ENCODE results near the gene SH3GL2.

The SH3GL2 gene

GRCh38 chr9:17706347-17706746 lies 127.5 kb downstream of the SH3GL2 start:
- no peaks in the 10 kb centered on the region for H3K9me3 ChIP-seq (ENCODE audit: control insufficient read depth, insufficient read depth, low read length)
- no CpG with 5 or more reads among the region's 2 CpGs for WGBS (ENCODE audit: insufficient coverage, insufficient read length)
- H3K4me1 ChIP-seq (ENCODE audit: control insufficient read depth, insufficient read depth, low read length): no peaks in the 10 kb centered on the region
- no peaks in the 10 kb centered on the region for H3K36me3 ChIP-seq (ENCODE audit: control insufficient read depth, insufficient read depth, low read length)
- no peak overlapping the region for H3K4me3 ChIP-seq (ENCODE audit: low read length)
- no peak for DNase-seq (ENCODE audit: low read depth, low spot score)
- no peak overlapping the region for H3K27ac ChIP-seq (ENCODE audit: low read length)
- H3K27me3 ChIP-seq (ENCODE audit: control insufficient read depth, insufficient read depth, low read length): no peaks in the 10 kb centered on the region

DNA sequence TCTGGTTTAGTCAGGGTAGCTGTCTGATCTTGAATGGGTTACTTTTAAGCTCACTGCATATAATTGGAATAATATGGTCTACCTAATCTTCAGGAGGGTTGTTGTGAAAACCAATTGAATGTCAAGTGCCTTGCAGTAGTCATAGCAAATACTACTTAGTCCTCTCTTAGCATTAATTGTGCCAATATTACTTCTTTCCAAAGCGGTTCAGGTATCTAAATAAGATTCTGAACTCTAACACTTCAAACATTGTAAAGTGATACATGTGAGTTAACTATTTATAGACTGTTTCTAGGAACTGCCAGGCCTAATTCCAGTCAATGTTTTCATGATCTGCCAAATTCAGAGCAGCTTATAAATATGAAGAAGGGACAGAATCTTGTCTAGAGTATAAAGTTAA lies 140.2 kb downstream of the SH3GL2 start:
- Histone ChIP-seq H3K36me3 (ENCODE audit: control insufficient read depth, insufficient read depth, low read length) (no peaks in the 10 kb centered on the region), H3K27me3 (ENCODE audit: control insufficient read depth, insufficient read depth, low read length) (no peaks in the 10 kb centered on the region; the same call in 1 of the 2 replicates)
- WGBS (ENCODE audit: insufficient coverage, insufficient read length): no CpG with 5 or more reads among the region's 1 CpG

DNA sequence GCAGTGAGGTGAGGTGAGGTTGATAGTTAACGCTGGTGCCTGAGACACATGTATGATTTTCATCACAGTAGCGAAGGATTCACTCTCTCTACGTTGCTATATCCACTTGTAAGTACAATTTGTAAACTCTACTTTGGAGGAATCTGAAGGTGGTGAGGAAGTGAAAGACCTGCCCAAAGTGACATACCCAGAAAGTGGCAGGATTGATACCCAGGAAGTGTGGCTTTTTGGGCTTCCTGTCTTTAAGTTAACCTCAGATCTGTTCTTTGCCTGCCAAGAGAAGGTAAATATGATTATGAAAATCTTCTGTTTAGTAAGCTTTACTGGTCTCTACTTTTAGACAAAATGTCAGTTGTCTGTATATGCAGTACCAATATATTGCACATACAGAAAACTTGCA lies 143.1 kb downstream of the SH3GL2 start:
- Histone ChIP-seq H3K9me3 (ENCODE audit: control insufficient read depth, insufficient read depth, low read length) (no peaks in the 10 kb centered on the region), H3K27me3 (ENCODE audit: control insufficient read depth, insufficient read depth, low read length) (no peaks in the 10 kb centered on the region; the same call in 1 of the 2 replicates), H3K4me1 (ENCODE audit: control insufficient read depth, insufficient read depth, low read length) (no peaks in the 10 kb centered on the region), H3K4me3 (ENCODE audit: low read length) (no peak overlapping the region), H3K27ac (ENCODE audit: low read length) (no peak overlapping the region), H3K36me3 (ENCODE audit: control insufficient read depth, insufficient read depth, low read length) (no peaks in the 10 kb centered on the region)
- no CpG with 5 or more reads among the region's 3 CpGs for WGBS (ENCODE audit: insufficient coverage, insufficient read length)
- no peak for DNase-seq (ENCODE audit: low read depth, low spot score)

More for the DNA sequence above, 140.2 kb downstream of the SH3GL2 start:
- Histone ChIP-seq H3K27ac (ENCODE audit: low read length) (no peak overlapping the region), H3K4me3 (ENCODE audit: low read length) (no peak overlapping the region), H3K9me3 (ENCODE audit: control insufficient read depth, insufficient read depth, low read length) (no peaks in the 10 kb centered on the region), H3K4me1 (ENCODE audit: control insufficient read depth, insufficient read depth, low read length) (no peaks in the 10 kb centered on the region)
- no peak for DNase-seq (ENCODE audit: low read depth, low spot score)

DNA sequence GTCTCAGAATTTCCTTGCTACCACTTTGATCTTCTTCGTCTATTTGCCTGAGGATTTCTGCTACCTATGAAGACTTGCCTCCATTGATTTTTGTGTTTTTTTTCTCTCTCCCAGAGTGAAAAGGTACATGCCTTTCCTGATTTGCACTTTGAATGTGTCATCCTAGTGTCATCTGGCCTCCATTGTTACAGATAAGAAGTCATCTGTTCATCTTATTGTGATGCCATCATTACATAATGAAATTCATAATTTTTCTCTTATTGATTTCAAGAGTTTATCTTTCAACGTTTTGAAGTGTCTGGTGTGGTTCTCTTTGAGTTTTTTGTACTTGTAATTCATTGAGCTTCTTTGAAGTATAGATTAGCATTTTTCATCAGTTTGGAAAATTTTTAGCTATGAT lies 144.8 kb downstream of the SH3GL2 start:
- Histone ChIP-seq H3K9me3 (ENCODE audit: control insufficient read depth, insufficient read depth, low read length) (no peaks in the 10 kb centered on the region), H3K36me3 (ENCODE audit: control insufficient read depth, insufficient read depth, low read length) (no peaks in the 10 kb centered on the region), H3K27ac (ENCODE audit: low read length) (no peak overlapping the region), H3K27me3 (ENCODE audit: control insufficient read depth, insufficient read depth, low read length) (no peaks in the 10 kb centered on the region), H3K4me1 (ENCODE audit: control insufficient read depth, insufficient read depth, low read length) (no peaks in the 10 kb centered on the region), H3K4me3 (ENCODE audit: low read length) (no peak overlapping the region)
- DNase-seq (ENCODE audit: low read depth, low spot score): no peak
- WGBS (ENCODE audit: insufficient coverage, insufficient read length): no CpG with 5 or more reads among the region's 2 CpGs

DNA sequence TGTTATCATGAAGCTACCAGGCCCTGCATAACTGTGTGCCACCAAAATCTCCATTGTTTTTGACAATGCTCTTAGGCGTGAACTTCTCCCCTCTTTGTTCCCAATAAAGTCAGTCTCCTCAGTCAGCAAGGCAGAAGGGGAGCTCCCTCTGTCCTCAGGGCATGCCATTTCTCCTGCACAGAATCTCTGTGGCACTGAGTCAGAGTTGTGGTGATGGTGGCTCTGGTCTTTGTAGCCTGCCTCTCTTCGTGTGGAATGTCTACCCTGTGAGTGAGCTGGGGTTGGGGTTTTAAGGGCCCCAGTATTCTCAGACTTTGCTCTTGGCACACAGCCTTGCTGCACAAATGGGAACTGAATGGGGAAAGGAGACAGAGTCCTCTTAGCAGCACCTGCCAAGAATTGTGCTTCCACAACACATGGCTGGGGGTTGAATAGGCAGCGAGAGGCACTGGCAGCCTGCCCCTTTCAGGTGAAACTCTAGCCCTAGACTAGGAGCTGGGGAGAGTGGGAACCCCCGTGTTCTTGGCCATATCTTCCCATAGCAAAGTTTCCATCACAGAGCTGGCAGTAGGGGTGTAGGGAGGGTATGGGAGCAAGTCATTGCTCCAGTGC lies 146.6 kb downstream of the SH3GL2 start:
- H3K9me3 ChIP-seq (ENCODE audit: control insufficient read depth, insufficient read depth, low read length): no peaks in the 10 kb centered on the region
- no CpG with 5 or more reads among the region's 4 CpGs for WGBS (ENCODE audit: insufficient coverage, insufficient read length)
- no peak overlapping the region for H3K27ac ChIP-seq (ENCODE audit: low read length)
- H3K4me1 ChIP-seq (ENCODE audit: control insufficient read depth, insufficient read depth, low read length): no peaks in the 10 kb centered on the region
- no peaks in the 10 kb centered on the region for H3K36me3 ChIP-seq (ENCODE audit: control insufficient read depth, insufficient read depth, low read length)
- H3K4me3 ChIP-seq (ENCODE audit: low read length): no peak overlapping the region
- no peaks in the 10 kb centered on the region for H3K27me3 ChIP-seq (ENCODE audit: control insufficient read depth, insufficient read depth, low read length)
- no peak for DNase-seq (ENCODE audit: low read depth, low spot score)

DNA sequence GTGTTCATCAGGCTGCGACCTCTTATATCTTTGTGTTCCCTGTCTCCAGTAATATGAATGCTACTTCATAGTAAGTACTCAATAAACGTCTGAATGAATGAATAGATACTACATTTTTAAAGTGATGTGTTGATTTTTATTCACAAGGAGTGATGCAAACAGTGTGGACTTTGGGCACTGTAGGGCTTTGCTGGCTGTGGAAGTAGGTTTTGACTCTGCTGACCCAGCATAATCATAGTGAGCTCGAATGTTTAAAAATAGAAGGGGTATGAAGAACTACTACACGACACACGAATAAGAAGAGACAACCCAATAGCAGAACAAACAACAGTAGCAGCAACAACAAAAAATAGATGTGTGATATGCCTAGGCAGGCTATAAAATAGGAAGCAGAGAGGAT lies 147.4 kb downstream of the SH3GL2 start:
- no peaks in the 10 kb centered on the region for H3K27me3 ChIP-seq (ENCODE audit: control insufficient read depth, insufficient read depth, low read length)
- no peaks in the 10 kb centered on the region for H3K36me3 ChIP-seq (ENCODE audit: control insufficient read depth, insufficient read depth, low read length)
- no peak overlapping the region for H3K27ac ChIP-seq (ENCODE audit: low read length)
- no peak for DNase-seq (ENCODE audit: low read depth, low spot score)
- H3K9me3 ChIP-seq (ENCODE audit: control insufficient read depth, insufficient read depth, low read length): no peaks in the 10 kb centered on the region
- H3K4me1 ChIP-seq (ENCODE audit: control insufficient read depth, insufficient read depth, low read length): no peaks in the 10 kb centered on the region
- no CpG with 5 or more reads among the region's 5 CpGs for WGBS (ENCODE audit: insufficient coverage, insufficient read length)
- no peak overlapping the region for H3K4me3 ChIP-seq (ENCODE audit: low read length)

- no CpG with 5 or more reads among the region's 7 CpGs for WGBS (ENCODE audit: insufficient coverage, insufficient read length)
- no peak for DNase-seq (ENCODE audit: low read depth, low spot score)
- no peaks in the 10 kb centered on the region for H3K4me1 ChIP-seq (ENCODE audit: control insufficient read depth, insufficient read depth, low read length)
- no peaks in the 10 kb centered on the region for H3K27me3 ChIP-seq (ENCODE audit: control insufficient read depth, insufficient read depth, low read length)
- no peaks in the 10 kb centered on the region for H3K9me3 ChIP-seq (ENCODE audit: control insufficient read depth, insufficient read depth, low read length)
- H3K27ac ChIP-seq (ENCODE audit: low read length): no peak overlapping the region
- no peaks in the 10 kb centered on the region for H3K36me3 ChIP-seq (ENCODE audit: control insufficient read depth, insufficient read depth, low read length)
- no peak overlapping the region for H3K4me3 ChIP-seq (ENCODE audit: low read length)
These were observed 152.0 kb downstream of the SH3GL2 start for GRCh38 chr9:17730899-17731298.

GRCh38 chr9:17731308-17731707 lies 152.4 kb downstream of the SH3GL2 start:
- no peak for DNase-seq (ENCODE audit: low read depth, low spot score)
- Histone ChIP-seq H3K27me3 (ENCODE audit: control insufficient read depth, insufficient read depth, low read length) (no peaks in the 10 kb centered on the region), H3K4me1 (ENCODE audit: control insufficient read depth, insufficient read depth, low read length) (no peaks in the 10 kb centered on the region), H3K27ac (ENCODE audit: low read length) (no peak overlapping the region), H3K9me3 (ENCODE audit: control insufficient read depth, insufficient read depth, low read length) (no peaks in the 10 kb centered on the region), H3K36me3 (ENCODE audit: control insufficient read depth, insufficient read depth, low read length) (no peaks in the 10 kb centered on the region), H3K4me3 (ENCODE audit: low read length) (no peak overlapping the region)
- no CpG with 5 or more reads among the region's 4 CpGs for WGBS (ENCODE audit: insufficient coverage, insufficient read length)

DNA sequence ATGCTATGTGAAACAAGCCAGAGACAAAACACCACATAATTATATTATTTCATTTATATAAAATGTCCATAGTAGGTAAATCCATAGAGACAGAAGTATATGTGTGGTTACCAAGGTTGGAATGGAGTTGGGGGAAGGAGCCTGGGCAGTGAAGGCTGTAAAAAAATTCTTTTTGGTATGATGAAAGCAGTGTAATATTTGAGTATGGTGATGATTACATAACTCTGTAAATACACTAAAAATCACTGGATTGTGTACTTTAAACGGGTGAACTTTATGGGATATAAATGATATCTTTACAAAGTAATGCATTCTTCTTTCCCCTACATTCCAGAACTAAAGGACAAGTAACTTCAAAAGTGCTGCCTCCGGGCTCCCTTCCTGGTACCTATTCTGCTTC lies 155.8 kb downstream of the SH3GL2 start:
- H3K4me3 ChIP-seq (ENCODE audit: low read length): no peak overlapping the region
- no CpG with 5 or more reads among the region's 2 CpGs for WGBS (ENCODE audit: insufficient coverage, insufficient read length)
- H3K27me3 ChIP-seq (ENCODE audit: control insufficient read depth, insufficient read depth, low read length): no peaks in the 10 kb centered on the region
- no peak for DNase-seq (ENCODE audit: low read depth, low spot score)
- H3K27ac ChIP-seq (ENCODE audit: low read length): no peak overlapping the region
- no peaks in the 10 kb centered on the region for H3K9me3 ChIP-seq (ENCODE audit: control insufficient read depth, insufficient read depth, low read length)
- no peaks in the 10 kb centered on the region for H3K4me1 ChIP-seq (ENCODE audit: control insufficient read depth, insufficient read depth, low read length)
- no peaks in the 10 kb centered on the region for H3K36me3 ChIP-seq (ENCODE audit: control insufficient read depth, insufficient read depth, low read length)

DNA sequence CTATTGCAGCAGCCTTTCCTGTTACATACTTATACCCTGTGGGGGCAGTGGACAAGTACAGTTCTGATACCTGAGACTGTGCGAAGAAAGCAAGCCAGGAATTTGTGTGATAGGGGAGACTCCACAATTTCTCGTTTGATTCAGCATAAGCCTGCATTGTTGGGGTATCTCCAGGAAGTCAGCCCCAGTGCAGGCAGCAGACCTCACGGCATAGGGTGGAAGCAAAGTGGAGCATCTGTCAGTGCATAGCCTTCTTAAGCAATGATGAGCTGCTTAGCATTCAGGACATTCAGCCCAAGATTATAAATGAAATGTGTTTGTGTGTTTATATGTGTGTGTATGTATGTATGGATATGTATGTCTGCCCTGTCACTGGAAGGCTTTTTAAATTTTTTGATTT lies 157.0 kb downstream of the SH3GL2 start:
- no peak for DNase-seq (ENCODE audit: low read depth, low spot score)
- Histone ChIP-seq H3K36me3 (ENCODE audit: control insufficient read depth, insufficient read depth, low read length) (no peaks in the 10 kb centered on the region), H3K9me3 (ENCODE audit: control insufficient read depth, insufficient read depth, low read length) (no peaks in the 10 kb centered on the region), H3K27ac (ENCODE audit: low read length) (no peak overlapping the region), H3K4me3 (ENCODE audit: low read length) (no peak overlapping the region), H3K27me3 (ENCODE audit: control insufficient read depth, insufficient read depth, low read length) (no peaks in the 10 kb centered on the region), H3K4me1 (ENCODE audit: control insufficient read depth, insufficient read depth, low read length) (no peaks in the 10 kb centered on the region)
- no CpG with 5 or more reads among the region's 3 CpGs for WGBS (ENCODE audit: insufficient coverage, insufficient read length)

GRCh38 chr9:17739022-17739421 lies 160.2 kb downstream of the SH3GL2 start:
- H3K4me3 ChIP-seq (ENCODE audit: low read length): no peak overlapping the region
- WGBS (ENCODE audit: insufficient coverage, insufficient read length): no CpG with 5 or more reads among the region's 2 CpGs

More at GRCh38 chr9:17739022-17739421, 160.2 kb downstream of the SH3GL2 start:
- no peak for DNase-seq (ENCODE audit: low read depth, low spot score)
- Histone ChIP-seq H3K9me3 (ENCODE audit: control insufficient read depth, insufficient read depth, low read length) (no peaks in the 10 kb centered on the region), H3K4me1 (ENCODE audit: control insufficient read depth, insufficient read depth, low read length) (peaks cover 1% of the 10 kb centered on the region; the same call in 1 of the 2 replicates), H3K27me3 (ENCODE audit: control insufficient read depth, insufficient read depth, low read length) (no peaks in the 10 kb centered on the region), H3K27ac (ENCODE audit: low read length) (no peak overlapping the region), H3K36me3 (ENCODE audit: control insufficient read depth, insufficient read depth, low read length) (no peaks in the 10 kb centered on the region)
